HCT116 (cell line): ENCODE results near the gene PRKX. TPM values are rescaled to one million over a fixed set of nuclear protein-coding genes. Genes with fewer than 3 reads are reported as not detected.

Experiments
- ATAC-seq: fragments of 200-7000 bp; cut with Tn5 transposase; 2 replicates; pipeline ENCODE4 v1.9.1; 2020; ENCODE audit warnings: mild to moderate bottlenecking, moderate library complexity
- BruUV-seq: library from RNA; stranded (reverse); fragments of 400-500 nt; replicated peaks from 2 replicates; lab custom pipeline; 2021; lab: Mats Ljungman, UMichigan
- CTCF ChIA-PET: fragments of 300-600 bp; sonication (Branson Sonifier 250); formaldehyde crosslinking; loops from one replicate; lab custom pipeline; 2021; ENCODE audit warnings: antibody characterized with exemption; lab: Charles Lee
- POLR2A ChIA-PET: fragments of 300-600, 350-600 bp; sonication (Branson Sonifier 250); formaldehyde crosslinking; loops from one replicate; lab custom pipeline; 2021; ENCODE audit warnings: antibody characterized with exemption; lab: Charles Lee
- RAD21 ChIA-PET, 2 experiments: fragments of 300-600 bp; sonication (Branson Sonifier 250); formaldehyde crosslinking; loops; one replicate each; lab custom pipeline; 2023; ENCODE audit warnings: low total read pairs in 2 of 2; ENCODE audit not compliant: uncharacterized antibody in 2 of 2, unreplicated experiment in 2 of 2, low non-redundant PET in 1 of 2; lab: Charles Lee
- DNase-seq: peaks from one replicate; pipeline ENCODE4 v3.0.0-alpha.2; 2010; ENCODE audit warnings: low read depth, low spot score
- H2AFZ ChIP-seq: fragments of 200-600 bp; shearing (Covaris generic), sonication (generic); 2 replicates; pipeline ENCODE4 v1.6.1; 2017; ENCODE audit warnings: low read depth, mixed run types, mixed read lengths, antibody characterized with exemption, low read length; ENCODE audit not compliant: poor library complexity, severe bottlenecking
- H3K27ac ChIP-seq: 2 replicates; pipeline ENCODE4 v1.5.1; 2012; ENCODE audit warnings: low read depth, low read length
- H3K27me3 ChIP-seq: fragments of 200-600 bp; sonication (generic); 2 replicates; pipeline ENCODE4 v1.6.1; 2016; ENCODE audit warnings: mixed run types, low read length, mixed read lengths; ENCODE audit not compliant: insufficient read depth
- H3K36me3 ChIP-seq, 2 experiments: fragments of 200-500 bp in 1 of 2; fragments of 200-600 bp in 1 of 2; sonication (Bioruptor generic) in 1 of 2; sonication (generic) in 1 of 2; 2 replicates each; pipeline versions ENCODE4 v1.5.1 to v1.6.1; 2014 to 2016; ENCODE audit warnings: low read length in 2 of 2, inconsistent platforms in 1 of 2, mixed read lengths in 1 of 2, mixed run types in 1 of 2; ENCODE audit not compliant: insufficient read depth in 2 of 2, control insufficient read depth in 1 of 2
- H3K4me1 ChIP-seq, 2 experiments: fragments of 200-600 bp in 1 of 2; sonication (generic) in 1 of 2; 2 replicates each; pipeline versions ENCODE4 v1.5.1 to v1.6.1; 2012 to 2017; ENCODE audit warnings: low read length in 2 of 2, inconsistent platforms in 1 of 2, mild to moderate bottlenecking in 1 of 2, mixed read lengths in 1 of 2, mixed run types in 1 of 2, moderate library complexity in 1 of 2; ENCODE audit not compliant: insufficient read depth in 2 of 2, control insufficient read depth in 1 of 2
- H3K4me2 ChIP-seq: fragments of 200-600 bp; sonication (generic); 2 replicates; pipeline ENCODE4 v1.6.1; 2017; ENCODE audit warnings: mixed run types, low read length, mixed read lengths
- H3K4me3 ChIP-seq, 2 experiments: fragments of 200-600 bp in 1 of 2; sonication (generic) in 1 of 2; replicated peaks in 1 of 2; 2 replicates each; pipeline ENCODE4 v1.5.1; 2011 to 2016; ENCODE audit warnings: low read length in 2 of 2, control low read depth in 1 of 2, low read depth in 1 of 2, mild to moderate bottlenecking in 1 of 2, mixed read lengths in 1 of 2, mixed run types in 1 of 2
- H3K79me2 ChIP-seq: fragments of 200-600 bp; sonication (generic); 2 replicates; pipeline ENCODE4 v1.6.1; 2017; ENCODE audit warnings: mild to moderate bottlenecking, mixed run types, low read length, moderate library complexity, mixed read lengths; ENCODE audit not compliant: insufficient read depth
- H3K9ac ChIP-seq: fragments of 200-600 bp; sonication (generic); 2 replicates; pipeline ENCODE4 v1.6.1; 2016; ENCODE audit warnings: low read length, mixed read lengths
- H3K9me2 ChIP-seq: fragments of 200-600 bp; sonication (generic), shearing (Covaris generic); 2 replicates; pipeline ENCODE4 v1.6.1; 2017; ENCODE audit warnings: mixed run types, mild to moderate bottlenecking, moderate library complexity; ENCODE audit not compliant: insufficient read depth
- H3K9me3 ChIP-seq, 2 experiments: fragments of 200-500 bp in 1 of 2; fragments of 200-600 bp in 1 of 2; sonication (Bioruptor generic) in 1 of 2; sonication (generic) in 1 of 2; 2 replicates each; pipeline ENCODE4 v1.6.1; 2014 to 2017; ENCODE audit warnings: low read length in 2 of 2, mixed read lengths in 2 of 2, inconsistent platforms in 1 of 2, low read depth in 1 of 2, mild to moderate bottlenecking in 1 of 2, mixed run types in 1 of 2, moderate library complexity in 1 of 2; ENCODE audit not compliant: control insufficient read depth in 1 of 2, insufficient read depth in 1 of 2
- H4K20me1 ChIP-seq: fragments of 200-600 bp; sonication (generic), shearing (Covaris generic); 2 replicates; pipeline ENCODE4 v1.6.1; 2017; ENCODE audit warnings: mixed run types, mild to moderate bottlenecking, moderate library complexity; ENCODE audit not compliant: insufficient read depth
- EZH2phosphoT487 ChIP-seq: fragments of 200-600 bp; IDR thresholded peaks from 2 replicates; pipeline ENCODE4 v1.6.1; 2018; ENCODE audit warnings: antibody characterized with exemption, borderline replicate concordance
- JUND ChIP-seq: IDR thresholded peaks from 2 replicates; pipeline ENCODE4 v1.6.1; 2012
- SIN3A ChIP-seq: IDR thresholded peaks from 2 replicates; pipeline ENCODE4 v1.6.1; 2012; ENCODE audit warnings: low read depth
- intact Hi-C: fragments of 100-400 bp; cut with micrococcal nuclease; formaldehyde crosslinking; loops from 2 replicates; pipeline ENCODE4 v1.10.0; 2022
- total RNA-seq: library from RNA; stranded (reverse); gene quantifications from one replicate; pipeline ENCODE4 v1.2.1, GENCODE V29; 2021; ENCODE audit not compliant: unreplicated experiment
- TF ChIP-seq, protein P1 (sequence below): IDR thresholded peaks from 2 replicates; pipeline ENCODE4 v1.6.1; 2012; ENCODE audit warnings: low read depth
- TF ChIP-seq, protein P2 (sequence below): IDR thresholded peaks from 2 replicates; pipeline ENCODE4 v1.6.1; 2012

The PRKX gene
- total RNA-seq, 1 experiment from 2014 or later = 26.7 TPM

DNA sequence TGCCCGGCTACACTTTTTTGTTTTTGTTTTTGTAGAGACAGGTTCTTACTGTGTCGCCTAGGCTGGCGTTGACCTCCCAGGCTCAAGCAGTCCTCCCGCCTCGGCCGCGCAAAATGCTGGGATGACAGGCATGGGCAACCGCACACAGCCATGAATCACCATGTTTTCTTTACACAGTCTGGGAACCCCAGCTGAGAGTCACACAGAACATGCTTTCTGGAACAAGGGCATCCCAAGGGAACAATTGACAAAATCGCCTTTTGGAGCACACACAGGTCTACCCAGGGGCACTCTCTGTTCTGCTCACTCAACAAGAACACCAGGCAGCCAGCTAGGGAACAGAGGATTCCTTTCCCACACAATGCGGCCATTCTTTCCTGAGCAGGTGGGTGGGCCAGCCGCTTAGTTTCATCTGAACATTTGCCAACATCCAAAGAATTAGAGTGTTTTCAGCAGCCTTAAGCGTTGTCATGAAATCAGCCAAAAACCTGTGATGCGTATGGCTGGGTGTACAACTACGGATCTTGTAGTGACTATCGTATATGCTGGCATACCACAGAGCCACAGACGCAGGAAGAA lies 15.7 kb downstream of the PRKX start:
- TF ChIP-seq SIN3A (no peak), JUND (no peak), EZH2phosphoT487 (no peak)
- TF ChIP-seq, protein P1, sequence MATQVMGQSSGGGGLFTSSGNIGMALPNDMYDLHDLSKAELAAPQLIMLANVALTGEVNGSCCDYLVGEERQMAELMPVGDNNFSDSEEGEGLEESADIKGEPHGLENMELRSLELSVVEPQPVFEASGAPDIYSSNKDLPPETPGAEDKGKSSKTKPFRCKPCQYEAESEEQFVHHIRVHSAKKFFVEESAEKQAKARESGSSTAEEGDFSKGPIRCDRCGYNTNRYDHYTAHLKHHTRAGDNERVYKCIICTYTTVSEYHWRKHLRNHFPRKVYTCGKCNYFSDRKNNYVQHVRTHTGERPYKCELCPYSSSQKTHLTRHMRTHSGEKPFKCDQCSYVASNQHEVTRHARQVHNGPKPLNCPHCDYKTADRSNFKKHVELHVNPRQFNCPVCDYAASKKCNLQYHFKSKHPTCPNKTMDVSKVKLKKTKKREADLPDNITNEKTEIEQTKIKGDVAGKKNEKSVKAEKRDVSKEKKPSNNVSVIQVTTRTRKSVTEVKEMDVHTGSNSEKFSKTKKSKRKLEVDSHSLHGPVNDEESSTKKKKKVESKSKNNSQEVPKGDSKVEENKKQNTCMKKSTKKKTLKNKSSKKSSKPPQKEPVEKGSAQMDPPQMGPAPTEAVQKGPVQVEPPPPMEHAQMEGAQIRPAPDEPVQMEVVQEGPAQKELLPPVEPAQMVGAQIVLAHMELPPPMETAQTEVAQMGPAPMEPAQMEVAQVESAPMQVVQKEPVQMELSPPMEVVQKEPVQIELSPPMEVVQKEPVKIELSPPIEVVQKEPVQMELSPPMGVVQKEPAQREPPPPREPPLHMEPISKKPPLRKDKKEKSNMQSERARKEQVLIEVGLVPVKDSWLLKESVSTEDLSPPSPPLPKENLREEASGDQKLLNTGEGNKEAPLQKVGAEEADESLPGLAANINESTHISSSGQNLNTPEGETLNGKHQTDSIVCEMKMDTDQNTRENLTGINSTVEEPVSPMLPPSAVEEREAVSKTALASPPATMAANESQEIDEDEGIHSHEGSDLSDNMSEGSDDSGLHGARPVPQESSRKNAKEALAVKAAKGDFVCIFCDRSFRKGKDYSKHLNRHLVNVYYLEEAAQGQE = no peak
- TF ChIP-seq, protein P2, sequence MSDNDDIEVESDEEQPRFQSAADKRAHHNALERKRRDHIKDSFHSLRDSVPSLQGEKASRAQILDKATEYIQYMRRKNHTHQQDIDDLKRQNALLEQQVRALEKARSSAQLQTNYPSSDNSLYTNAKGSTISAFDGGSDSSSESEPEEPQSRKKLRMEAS = no peak
- intact Hi-C loops = no loop called here
- no peak overlapping the region for H2AFZ ChIP-seq
- peaks cover 8% of the 10 kb centered on the region; the same call in 1 of the 2 replicates for H3K79me2 ChIP-seq
- H3K27ac ChIP-seq = no peak overlapping the region
- CTCF ChIA-PET = no interaction called here
- RAD21 ChIA-PET = no interaction called here
- H3K4me3 ChIP-seq = no peak overlapping the region
- POLR2A ChIA-PET = no interaction called here
- no peaks in the 10 kb centered on the region for H3K27me3 ChIP-seq
- H3K4me1 ChIP-seq = no peaks in the 10 kb centered on the region
- no peaks in the 10 kb centered on the region for H4K20me1 ChIP-seq
- H3K4me2 ChIP-seq = no peak overlapping the region
- H3K9me2 ChIP-seq = no peaks in the 10 kb centered on the region
- H3K9ac ChIP-seq = no peak overlapping the region
- no peaks in the 10 kb centered on the region for H3K36me3 ChIP-seq
- no peak for ATAC-seq
- H3K9me3 ChIP-seq = no peaks in the 10 kb centered on the region
- no TSS peak for BruUV-seq
- DNase-seq = no peak
